ENCODE data around the gene RGS8. TPM values are rescaled to one million over a fixed set of nuclear protein-coding genes. Genes with fewer than 3 reads are reported as not detected.

The RGS8 gene
- polyA plus RNA-seq, 1 of the 3 experiments (the other 2 are of a cell fraction): not detected

DNA sequence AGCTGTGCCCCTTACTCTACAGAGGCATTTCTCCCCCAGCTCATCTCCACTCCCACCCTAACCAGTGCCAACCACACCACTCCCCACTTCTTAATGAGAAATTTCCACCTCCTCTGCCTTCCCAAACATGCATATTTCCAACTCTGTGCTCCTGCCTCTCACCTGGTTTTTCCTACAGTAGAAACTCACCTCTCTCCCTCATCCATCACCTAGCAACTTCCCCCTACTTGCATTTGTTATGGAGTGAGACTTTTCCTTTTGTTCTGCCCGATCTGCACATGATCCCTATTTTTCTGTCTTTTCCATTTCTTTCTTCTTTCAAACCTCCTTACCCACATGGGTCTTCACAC lies 11.9 kb downstream of the RGS8 start:
- Histone ChIP-seq H3K9ac (no peak overlapping the region), H2AFZ (ENCODE audit: low read depth) (no peak overlapping the region), H3F3A (replicated peaks; ENCODE audit: insufficient read depth) (no peaks in the 10 kb centered on the region), H3K4me2 (no peak overlapping the region), H3K36me3 (replicated peaks in 1 of 2; ENCODE audit: control insufficient read depth in 1 of 2, insufficient read depth in 2 of 2, low read length in 1 of 2) (no peaks in the 10 kb centered on the region), H3K27ac (ENCODE audit: low read depth in 2 of 2, low read length in 1 of 2) (no peak overlapping the region), H4K20me1 (ENCODE audit: insufficient read depth) (no peaks in the 10 kb centered on the region), H3K27me3 (ENCODE audit: insufficient read depth) (peaks cover 12% of the 10 kb centered on the region; the same call in 1 of the 2 replicates), H3K4me3 (ENCODE audit: low read depth in 2 of 2, low read length in 1 of 2) (no peak overlapping the region), H3K9me2 (no peaks in the 10 kb centered on the region), H3K4me1 (ENCODE audit: control insufficient read depth in 1 of 2, insufficient read depth in 2 of 2, low read depth in 1 of 2, low read length in 1 of 2) (peaks cover 0 to 20% of the 10 kb centered on the region in 2 experiments; a peak in 3 of 4 replicates), H3K9me3 (no peaks in the 10 kb centered on the region), H3K79me2 (ENCODE audit: insufficient read depth) (no peaks in the 10 kb centered on the region)
- TF ChIP-seq, protein P1, sequence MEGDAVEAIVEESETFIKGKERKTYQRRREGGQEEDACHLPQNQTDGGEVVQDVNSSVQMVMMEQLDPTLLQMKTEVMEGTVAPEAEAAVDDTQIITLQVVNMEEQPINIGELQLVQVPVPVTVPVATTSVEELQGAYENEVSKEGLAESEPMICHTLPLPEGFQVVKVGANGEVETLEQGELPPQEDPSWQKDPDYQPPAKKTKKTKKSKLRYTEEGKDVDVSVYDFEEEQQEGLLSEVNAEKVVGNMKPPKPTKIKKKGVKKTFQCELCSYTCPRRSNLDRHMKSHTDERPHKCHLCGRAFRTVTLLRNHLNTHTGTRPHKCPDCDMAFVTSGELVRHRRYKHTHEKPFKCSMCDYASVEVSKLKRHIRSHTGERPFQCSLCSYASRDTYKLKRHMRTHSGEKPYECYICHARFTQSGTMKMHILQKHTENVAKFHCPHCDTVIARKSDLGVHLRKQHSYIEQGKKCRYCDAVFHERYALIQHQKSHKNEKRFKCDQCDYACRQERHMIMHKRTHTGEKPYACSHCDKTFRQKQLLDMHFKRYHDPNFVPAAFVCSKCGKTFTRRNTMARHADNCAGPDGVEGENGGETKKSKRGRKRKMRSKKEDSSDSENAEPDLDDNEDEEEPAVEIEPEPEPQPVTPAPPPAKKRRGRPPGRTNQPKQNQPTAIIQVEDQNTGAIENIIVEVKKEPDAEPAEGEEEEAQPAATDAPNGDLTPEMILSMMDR (IDR thresholded peaks at IDR 0.05): no peak
- TF ChIP-seq, protein P2, sequence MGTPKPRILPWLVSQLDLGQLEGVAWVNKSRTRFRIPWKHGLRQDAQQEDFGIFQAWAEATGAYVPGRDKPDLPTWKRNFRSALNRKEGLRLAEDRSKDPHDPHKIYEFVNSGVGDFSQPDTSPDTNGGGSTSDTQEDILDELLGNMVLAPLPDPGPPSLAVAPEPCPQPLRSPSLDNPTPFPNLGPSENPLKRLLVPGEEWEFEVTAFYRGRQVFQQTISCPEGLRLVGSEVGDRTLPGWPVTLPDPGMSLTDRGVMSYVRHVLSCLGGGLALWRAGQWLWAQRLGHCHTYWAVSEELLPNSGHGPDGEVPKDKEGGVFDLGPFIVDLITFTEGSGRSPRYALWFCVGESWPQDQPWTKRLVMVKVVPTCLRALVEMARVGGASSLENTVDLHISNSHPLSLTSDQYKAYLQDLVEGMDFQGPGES (IDR thresholded peaks at IDR 0.05; ENCODE audit: low read depth, low read length): no peak
- TF ChIP-seq, protein P3, sequence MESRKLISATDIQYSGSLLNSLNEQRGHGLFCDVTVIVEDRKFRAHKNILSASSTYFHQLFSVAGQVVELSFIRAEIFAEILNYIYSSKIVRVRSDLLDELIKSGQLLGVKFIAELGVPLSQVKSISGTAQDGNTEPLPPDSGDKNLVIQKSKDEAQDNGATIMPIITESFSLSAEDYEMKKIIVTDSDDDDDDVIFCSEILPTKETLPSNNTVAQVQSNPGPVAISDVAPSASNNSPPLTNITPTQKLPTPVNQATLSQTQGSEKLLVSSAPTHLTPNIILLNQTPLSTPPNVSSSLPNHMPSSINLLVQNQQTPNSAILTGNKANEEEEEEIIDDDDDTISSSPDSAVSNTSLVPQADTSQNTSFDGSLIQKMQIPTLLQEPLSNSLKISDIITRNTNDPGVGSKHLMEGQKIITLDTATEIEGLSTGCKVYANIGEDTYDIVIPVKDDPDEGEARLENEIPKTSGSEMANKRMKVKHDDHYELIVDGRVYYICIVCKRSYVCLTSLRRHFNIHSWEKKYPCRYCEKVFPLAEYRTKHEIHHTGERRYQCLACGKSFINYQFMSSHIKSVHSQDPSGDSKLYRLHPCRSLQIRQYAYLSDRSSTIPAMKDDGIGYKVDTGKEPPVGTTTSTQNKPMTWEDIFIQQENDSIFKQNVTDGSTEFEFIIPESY (IDR thresholded peaks at IDR 0.05; ENCODE audit: borderline replicate concordance, low read depth): no peak
- TF ChIP-seq RCOR1 (IDR thresholded peaks at IDR 0.05; ENCODE audit: low read length) (no peak), MEF2A (IDR thresholded peaks at IDR 0.05; ENCODE audit: borderline replicate concordance, low read depth) (no peak), TEAD4 (IDR thresholded peaks at IDR 0.05; ENCODE audit: borderline replicate concordance, insufficient read depth) (no peak), EP300 (IDR thresholded peaks at IDR 0.05; ENCODE audit: borderline replicate concordance in 1 of 2, low read depth in 1 of 2, low read length in 1 of 2) (no peak), RFX5 (IDR thresholded peaks at IDR 0.05; ENCODE audit: low read length) (no peak), SMC3 (IDR thresholded peaks at IDR 0.05; ENCODE audit: low read depth, low read length) (no peak), SIN3A (IDR thresholded peaks at IDR 0.05; ENCODE audit: borderline replicate concordance, low read depth, low read length) (no peak)
- CTCF ChIA-PET: interaction anchor here (0.7 to 6.4 kb wide), 8 partner anchors 9 to 111 kb away, joined by 3 to 38 read pairs (median 3); no protein-coding TSS in a partner anchor
- WGBS (ENCODE audit: low lambda C conversion rate): 29% methylated on average over 1 of the region's 1 CpG
- no peak for DNase-seq
- POLR2A ChIA-PET: no interaction called here

Data from SK-N-SH (cell line).